ENCODE results near the gene MAP3K14.
A peak's percentile ranks its signal among the peaks of the same experiment; 100 is the strongest.

MAP3K14 gene

GRCh38 chr17:45298546-45299285 is 18.1 kb downstream of the MAP3K14 start:
- DNase-seq, result no peak

DNA sequence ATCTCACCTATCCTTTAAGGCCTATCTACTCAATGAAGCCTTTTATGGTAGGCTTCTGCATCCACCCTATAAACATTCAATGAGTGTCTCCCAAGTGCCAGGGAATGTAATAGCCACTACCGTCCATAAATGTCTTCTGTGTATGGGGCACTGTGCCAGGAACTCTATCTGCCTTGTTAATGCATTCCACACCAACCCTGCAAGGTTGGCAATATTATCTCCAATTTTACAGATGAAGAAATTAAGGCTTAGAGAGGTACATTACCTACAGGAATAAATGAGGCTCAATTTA is 20.0 kb downstream of the MAP3K14 start:
- no peak for DNase-seq

GRCh38 chr17:45296003-45296832 is 20.6 kb downstream of the MAP3K14 start:
- no peak for DNase-seq

DNA sequence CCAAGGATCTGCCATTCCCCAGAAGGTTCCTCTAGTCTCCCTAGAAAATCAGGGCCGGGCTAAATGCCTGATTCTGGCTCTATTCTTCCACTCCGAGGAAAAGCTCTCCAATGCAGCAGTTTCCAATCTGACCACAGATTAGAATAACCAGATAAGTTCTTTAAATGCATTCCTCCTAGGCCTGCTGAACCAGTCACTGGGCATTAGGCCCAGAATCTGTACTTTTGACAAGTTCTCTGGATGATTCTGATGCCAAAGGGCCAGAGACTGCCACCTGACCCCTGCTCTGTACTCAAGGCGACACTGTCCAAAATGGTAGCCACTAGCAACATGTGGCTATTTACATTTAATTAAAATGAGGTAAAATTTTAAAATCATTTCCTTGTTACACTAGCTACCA is 22.3 kb downstream of the MAP3K14 start:
- DNase-seq, result no peak

DNA sequence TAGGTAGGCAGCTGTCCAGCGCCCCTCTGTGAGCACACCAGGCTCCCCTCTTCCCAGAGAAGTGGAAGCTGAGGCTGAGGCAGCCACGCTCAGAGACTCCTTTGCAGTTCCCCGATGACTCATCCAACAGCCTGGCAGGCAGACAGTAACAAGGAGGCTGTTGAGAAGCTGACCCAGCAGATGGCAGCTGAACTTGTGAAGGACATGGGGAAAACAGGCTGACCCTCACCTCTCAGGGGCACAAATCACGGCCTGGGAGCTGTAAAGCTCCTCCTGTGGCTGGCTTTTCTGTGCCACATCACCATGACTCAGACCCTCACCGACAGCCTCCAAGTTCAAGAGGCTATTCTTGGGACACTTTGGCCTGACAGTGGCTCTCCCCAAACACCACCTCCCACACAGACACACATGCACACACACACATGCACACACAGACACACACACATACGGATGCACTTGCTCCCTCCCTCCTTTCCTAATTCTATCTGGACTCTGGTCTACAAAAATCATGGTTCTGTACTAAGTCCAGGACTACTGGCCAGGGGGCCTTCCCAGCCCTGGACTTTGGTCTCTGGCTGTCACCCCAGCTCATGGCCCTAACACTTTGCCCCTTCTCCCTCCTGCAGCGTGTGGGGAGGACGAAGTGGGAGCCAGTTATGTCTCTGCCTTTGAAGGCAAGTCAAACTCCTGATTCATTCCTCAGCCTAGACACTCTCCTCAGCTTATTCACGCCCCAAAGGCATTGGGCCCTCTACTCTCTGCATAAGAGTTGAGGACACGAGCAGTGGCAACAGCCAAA is 23.2 kb downstream of the MAP3K14 start:
- no peak for DNase-seq

DNA sequence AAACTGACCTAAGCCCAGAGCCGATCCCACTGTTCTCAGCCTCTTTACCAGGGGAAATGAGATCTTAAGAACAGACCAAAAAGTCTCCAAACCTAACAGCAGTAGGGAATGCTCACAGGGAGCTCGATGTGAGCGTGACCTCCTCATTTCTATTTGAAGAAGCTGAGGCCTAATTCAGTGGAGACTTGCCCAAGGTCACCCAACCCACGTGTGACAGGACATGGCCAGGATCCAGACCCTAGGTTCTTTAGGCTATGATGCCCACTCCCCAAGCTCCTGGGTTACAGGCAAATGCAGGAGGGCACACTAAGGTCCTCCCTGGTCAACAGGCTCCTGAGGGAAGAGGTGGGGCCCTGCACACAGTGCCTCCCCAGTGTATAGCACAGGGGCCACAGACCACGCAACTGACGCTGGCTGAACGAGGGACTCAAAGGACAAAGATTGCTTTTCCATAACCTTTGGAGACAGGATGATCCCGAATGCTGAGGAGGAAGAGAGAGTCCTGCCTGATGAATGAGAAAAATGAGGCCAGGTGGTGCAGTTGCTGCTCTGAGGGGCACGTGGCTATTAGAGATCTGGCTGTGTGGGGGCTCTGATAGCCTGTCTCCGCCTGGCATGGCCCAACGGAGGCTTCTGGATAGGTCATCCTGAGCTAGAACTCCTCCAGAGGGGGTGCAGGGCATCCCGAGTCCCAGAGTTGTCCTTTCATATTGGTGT is 24.0 kb downstream of the MAP3K14 start:
- no peak for DNase-seq

DNA sequence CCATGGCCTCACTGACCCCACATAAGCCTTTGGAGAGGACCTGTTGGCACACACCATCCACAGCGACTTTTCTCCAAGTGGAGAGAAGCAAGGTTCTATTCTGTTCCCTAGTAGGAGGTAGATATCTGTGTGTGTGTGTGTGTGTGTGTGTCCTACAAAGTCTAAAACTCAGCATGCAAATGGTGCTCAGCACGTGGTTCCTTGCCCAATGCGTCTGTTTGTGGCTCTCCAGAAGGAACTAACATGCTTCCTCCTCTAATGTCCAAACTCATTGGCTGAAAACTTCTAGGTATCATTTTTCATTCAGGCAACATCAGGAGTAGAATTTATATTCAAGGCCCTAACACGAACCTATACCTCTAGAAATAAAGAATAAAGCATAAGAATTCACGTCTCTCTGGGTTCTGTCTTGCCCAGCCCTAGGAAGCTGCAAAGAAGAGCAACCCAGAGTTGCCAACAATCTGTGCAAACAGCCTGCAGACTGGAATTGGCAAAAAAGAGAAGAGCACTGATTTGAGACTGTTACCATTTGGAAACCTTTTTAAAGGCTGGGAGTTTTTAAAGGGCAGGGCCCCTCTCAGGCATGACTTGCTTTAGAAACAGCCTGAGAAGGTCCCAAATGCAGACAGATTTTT is 25.5 kb downstream of the MAP3K14 start:
- DNase-seq, result no peak

GRCh38 chr17:45290269-45290765 is 26.5 kb downstream of the MAP3K14 start:
- DNase-seq, result no peak

GRCh38 chr17:45289301-45290268 is 27.2 kb downstream of the MAP3K14 start:
- DNase-seq, result no peak

DNA sequence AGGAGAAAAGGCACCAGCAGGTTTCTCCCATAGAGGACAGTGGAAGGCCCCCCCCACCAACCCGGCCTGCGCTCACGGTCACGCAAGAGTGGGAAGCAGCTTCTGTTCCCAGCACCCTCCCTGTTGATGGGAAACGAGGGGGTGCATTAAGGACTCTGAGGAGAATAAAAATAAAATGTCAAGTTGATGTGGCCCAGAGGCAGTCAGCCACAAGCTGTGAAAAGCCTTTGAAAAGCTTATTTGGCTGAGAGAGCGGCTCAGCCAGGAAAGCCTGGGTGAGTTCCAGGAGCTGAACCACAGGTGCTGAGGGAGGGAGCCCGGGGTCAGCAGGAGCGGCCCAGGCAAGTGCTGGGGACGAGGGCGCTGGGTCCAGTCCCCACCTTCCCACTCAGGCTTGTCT is 28.0 kb downstream of the MAP3K14 start:
- no peak for DNase-seq

- no peak for DNase-seq
These were observed 29.0 kb downstream of the MAP3K14 start for GRCh38 chr17:45287526-45288500.

- DNase-seq, result no peak
These were observed 30.5 kb downstream of the MAP3K14 start for GRCh38 chr17:45286286-45286685.

DNA sequence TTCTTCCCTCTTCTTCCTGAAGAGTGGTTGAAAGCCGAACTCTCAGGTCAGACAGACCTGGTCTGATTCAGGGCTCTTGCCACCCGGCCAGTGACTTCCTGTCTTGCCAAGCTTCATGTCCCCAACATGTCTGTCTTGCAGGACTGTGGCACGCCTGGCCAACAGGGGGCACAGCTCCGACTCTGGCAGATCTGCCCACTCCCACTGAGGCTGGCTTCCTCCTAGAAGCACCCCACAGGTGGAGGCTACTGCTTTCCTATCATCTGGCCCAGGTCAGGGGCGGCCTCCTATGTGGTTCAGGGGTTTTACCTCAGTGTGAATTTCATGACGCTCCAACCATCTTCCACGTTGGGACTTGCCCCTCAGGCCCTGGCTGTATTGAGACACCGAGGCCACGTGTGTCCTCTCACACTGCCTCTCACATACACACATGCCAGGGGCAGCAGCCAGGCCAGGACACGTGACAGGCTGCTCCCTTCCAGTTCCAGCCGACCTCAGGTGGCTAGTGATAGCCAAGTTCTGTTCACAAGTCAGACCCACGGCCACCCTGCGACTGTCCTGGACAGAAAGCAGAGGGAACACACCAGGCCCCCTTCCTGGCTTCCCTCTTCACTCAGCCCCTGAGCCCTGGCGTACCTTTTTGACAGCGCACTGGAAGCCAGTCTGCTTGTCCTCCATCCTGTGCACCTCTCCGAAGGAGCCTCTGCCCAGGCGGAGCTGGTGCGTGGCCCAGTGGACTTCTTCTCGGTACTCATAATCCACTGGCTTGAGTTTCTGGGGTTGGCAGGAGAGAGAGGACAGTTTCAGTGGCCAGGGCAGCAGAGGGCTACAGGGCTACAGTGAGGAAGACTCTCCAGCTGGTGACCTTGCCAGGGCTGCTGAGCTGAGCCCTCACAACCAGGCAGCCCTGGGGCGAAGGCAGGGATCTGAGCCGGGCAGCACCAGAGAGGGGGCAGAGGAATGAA is 32.4 kb downstream of the MAP3K14 start:
- peak; percentile 38 to 41 for DNase-seq

DNA sequence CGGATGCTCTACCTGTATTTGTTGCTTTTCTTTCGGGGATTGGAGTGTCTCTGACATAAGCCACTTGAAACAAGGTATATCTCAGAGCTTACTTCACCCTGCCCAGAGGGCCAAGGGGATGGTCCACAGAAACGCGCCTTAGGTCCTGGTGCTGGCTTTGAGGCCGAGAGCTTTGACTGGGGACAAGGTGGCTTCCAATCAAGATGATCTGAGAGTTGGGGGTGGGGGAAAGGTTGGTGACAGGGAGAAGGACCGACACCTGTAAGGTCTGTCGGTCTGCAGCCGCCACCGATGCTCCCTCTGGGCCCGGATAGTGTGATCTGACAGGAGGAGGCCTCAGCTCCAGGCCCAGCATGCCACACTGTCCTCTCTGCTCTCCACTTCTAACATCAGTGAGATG is 33.1 kb downstream of the MAP3K14 start:
- DNase-seq, result no peak

DNA sequence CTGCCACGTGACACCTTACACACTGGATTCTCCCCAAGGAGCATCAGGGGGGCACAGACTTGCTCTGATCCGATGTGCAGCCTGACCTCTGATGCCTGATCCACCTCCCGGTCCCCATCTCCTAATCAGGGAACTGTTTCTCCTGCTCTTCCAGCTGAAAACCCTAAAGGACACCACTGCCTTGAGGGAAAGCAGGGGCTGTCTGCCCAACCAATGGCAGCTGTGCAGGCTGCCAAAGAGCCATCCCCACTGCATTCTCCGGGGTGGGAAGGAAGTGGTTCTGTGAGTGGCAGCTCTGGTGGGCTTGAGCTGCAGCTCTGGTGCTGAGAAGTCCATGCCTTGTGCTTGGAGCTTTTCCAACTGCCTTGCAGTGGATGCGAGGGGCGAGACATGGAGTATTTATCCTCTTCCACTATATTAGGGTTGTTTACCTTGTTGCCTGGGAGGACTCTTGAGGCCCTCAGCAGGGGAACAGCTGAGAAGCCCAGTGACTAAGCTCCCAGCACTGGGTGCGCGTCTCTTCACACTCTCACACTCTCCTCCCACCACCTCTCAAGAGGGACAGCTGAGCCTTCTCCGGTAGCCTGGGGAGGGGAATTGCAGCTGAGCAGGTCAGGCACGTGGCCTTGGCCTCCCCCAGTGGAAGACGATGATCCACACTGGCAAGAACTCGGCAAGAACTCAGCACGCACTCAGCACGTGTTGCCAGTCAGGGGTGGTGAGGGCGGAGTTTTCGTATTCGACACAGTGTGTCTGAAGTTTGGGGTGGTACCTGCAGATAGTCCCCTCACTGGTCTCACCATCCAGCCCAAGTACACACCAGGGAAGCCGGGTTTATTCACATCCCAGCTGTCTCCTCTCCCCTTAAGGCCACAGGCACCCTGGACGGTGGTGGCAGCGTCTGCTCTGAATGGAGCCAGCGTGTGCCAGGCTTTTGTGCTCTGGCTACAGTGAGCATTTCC is 33.9 kb downstream of the MAP3K14 start:
- DNase-seq, result no peak

DNA sequence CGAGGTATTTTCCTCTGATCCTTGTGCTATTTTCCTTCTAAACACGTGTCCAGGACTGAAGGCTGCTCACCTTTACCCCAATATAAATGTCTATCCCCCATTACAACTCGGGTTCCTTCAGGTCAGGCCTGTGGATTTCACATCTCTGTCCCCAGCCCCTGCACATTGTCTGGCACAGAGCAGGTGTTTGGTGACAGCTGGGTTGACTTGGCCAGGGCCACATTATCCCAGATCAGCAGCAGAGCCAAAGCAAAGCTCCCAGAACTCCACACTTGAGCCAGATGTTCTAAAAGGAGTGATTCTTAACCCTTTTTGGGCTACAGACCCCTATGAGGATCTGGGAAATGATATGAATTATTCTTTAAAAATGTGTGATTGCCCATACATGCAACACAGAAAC is 36.9 kb downstream of the MAP3K14 start:
- DNase-seq, result no peak

DNA sequence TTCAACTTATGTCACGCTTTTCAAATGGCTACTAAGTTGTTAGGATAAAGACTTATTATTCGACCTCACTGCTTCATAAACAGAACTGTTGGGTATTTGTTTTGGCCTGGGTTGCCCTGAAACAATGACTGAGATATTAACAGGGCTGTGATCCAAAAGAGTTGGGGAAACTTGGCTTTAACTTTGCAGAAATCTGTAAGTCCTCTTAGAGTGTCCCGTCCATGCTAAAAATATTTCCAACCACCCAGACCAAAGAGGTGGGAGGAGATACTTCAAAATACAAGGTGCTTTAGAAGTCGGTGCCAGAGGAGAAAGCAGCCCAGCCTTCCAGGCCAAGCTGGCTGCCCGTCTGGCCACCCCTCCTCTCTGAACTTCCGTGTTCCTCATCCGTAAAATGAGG is 38.8 kb downstream of the MAP3K14 start:
- no peak for DNase-seq

Data from activated CD4-positive, alpha-beta T cell treated with anti-CD3 and anti-CD28 coated beads, Interleukin-2, amount 50 U/mL, for 4 hours (primary cell).